ENCODE data around the gene RNF183. TPM values are rescaled to one million over a fixed set of nuclear protein-coding genes. Genes with fewer than 3 reads are reported as not detected.

Gene RNF183
- polyA plus RNA-seq, 3 donors, result not detected

DNA sequence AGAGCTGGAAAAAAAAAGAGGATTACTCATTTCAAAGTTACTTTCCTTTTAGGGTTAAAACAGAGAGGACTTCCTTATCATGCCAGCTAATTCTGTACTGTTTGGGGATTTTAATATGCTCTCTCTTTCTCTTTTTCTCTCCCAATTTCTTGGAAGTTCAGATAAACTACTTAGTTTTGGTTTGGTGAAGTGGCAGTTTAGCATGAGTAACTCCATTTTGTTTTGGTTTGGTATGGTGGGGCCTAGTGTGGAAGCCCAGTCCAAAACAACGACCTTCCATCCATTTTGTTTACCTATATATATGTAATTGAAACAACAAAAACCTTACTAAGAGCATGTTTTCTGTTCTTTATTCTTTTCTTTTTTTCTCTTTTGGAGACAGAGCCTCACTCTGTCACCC, 42.5 kb upstream of the RNF183 start:
- no CpG with 5 or more reads among the region's 1 CpG for WGBS (ENCODE audit: insufficient coverage)
- H3K4me3 Mint-ChIP-seq, result no peak overlapping the region
- no peak overlapping the region for H3K9ac ChIP-seq (ENCODE audit: insufficient read depth, low read length, poor library complexity, severe bottlenecking)
- no peaks in the 10 kb centered on the region for H3K79me2 ChIP-seq (ENCODE audit: insufficient read depth, low read length)
- intact Hi-C loops (cut with micrococcal nuclease), result loop anchor here in 1 of 2 donors (10.0 kb wide), 1 partner anchor 59 kb away; the partner anchor contains the start of gene ALAD
- no peaks in the 10 kb centered on the region for H4K20me1 ChIP-seq (ENCODE audit: insufficient read depth, low read length)
- H2AFZ ChIP-seq (ENCODE audit: insufficient read depth, low read depth, low read length, poor library complexity, severe bottlenecking), result no peak overlapping the region
- H3K9me3 Mint-ChIP-seq, result no peaks in the 10 kb centered on the region
- no peak overlapping the region for H3K4me3 ChIP-seq (replicated peaks in 1 of 3; ENCODE audit: low read depth in 2 of 3, low read length in 3 of 3)
- H3K27me3 Mint-ChIP-seq (ENCODE audit: low read depth in 3 of 3), result peaks cover 10 to 15% (median 10%) of the 10 kb centered on the region in 3 donors
- H3K4me1 Mint-ChIP-seq, result peaks cover 25% of the 10 kb centered on the region
- no peak overlapping the region for H3K27ac ChIP-seq (ENCODE audit: low read depth in 1 of 2, low read length in 2 of 2)
- TF ChIP-seq, protein P1, sequence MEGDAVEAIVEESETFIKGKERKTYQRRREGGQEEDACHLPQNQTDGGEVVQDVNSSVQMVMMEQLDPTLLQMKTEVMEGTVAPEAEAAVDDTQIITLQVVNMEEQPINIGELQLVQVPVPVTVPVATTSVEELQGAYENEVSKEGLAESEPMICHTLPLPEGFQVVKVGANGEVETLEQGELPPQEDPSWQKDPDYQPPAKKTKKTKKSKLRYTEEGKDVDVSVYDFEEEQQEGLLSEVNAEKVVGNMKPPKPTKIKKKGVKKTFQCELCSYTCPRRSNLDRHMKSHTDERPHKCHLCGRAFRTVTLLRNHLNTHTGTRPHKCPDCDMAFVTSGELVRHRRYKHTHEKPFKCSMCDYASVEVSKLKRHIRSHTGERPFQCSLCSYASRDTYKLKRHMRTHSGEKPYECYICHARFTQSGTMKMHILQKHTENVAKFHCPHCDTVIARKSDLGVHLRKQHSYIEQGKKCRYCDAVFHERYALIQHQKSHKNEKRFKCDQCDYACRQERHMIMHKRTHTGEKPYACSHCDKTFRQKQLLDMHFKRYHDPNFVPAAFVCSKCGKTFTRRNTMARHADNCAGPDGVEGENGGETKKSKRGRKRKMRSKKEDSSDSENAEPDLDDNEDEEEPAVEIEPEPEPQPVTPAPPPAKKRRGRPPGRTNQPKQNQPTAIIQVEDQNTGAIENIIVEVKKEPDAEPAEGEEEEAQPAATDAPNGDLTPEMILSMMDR (IDR thresholded peaks at IDR 0.05), result no peak
- H3K27me3 ChIP-seq (ENCODE audit: control insufficient read depth in 2 of 2, insufficient read depth in 2 of 2, low read length in 2 of 2), result peaks cover 0 to 3% of the 10 kb centered on the region in 2 donors
- no peaks in the 10 kb centered on the region for H3K36me3 Mint-ChIP-seq
- H3K36me3 ChIP-seq (replicated peaks in 1 of 2; ENCODE audit: control insufficient read depth in 1 of 2, insufficient read depth in 2 of 2, low read length in 2 of 2), result no peaks in the 10 kb centered on the region
- no peak overlapping the region for H3K27ac Mint-ChIP-seq
- no peaks in the 10 kb centered on the region for H3K9me3 ChIP-seq (replicated peaks in 1 of 2; ENCODE audit: control insufficient read depth in 1 of 2, insufficient read depth in 1 of 2, low read length in 2 of 2)
- H3K4me2 ChIP-seq (replicated peaks; ENCODE audit: extremely low read depth, low read length, poor library complexity, severe bottlenecking), result no peak overlapping the region
- no peak for DNase-seq
- H3K4me1 ChIP-seq (ENCODE audit: control insufficient read depth in 1 of 2, insufficient read depth in 2 of 2, low read length in 2 of 2), result peaks cover 11 to 14% of the 10 kb centered on the region in 2 donors

DNA sequence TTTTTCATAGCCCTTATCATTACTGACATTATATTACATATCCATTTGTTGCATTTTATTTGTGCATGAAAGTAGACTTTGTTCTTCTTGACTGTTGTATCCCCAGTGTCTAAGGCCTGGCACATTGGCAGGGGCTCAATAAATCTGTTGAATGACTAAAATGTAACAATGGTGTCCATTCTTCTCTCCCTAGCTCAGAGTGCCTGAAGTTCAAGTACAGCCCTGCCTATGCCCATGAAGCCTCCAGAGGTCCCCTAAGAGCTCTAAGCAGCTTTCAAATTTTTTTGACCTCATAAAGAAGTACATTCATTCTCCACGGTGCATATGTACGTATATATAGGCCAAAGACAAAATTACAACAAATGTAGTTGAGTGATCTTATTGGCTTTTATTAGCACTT, 42.0 kb upstream of the RNF183 start:
- H3K4me2 ChIP-seq (replicated peaks; ENCODE audit: extremely low read depth, low read length, poor library complexity, severe bottlenecking), result no peak overlapping the region
- H3K36me3 ChIP-seq (replicated peaks in 1 of 2; ENCODE audit: control insufficient read depth in 1 of 2, insufficient read depth in 2 of 2, low read length in 2 of 2), result no peaks in the 10 kb centered on the region
- no peaks in the 10 kb centered on the region for H4K20me1 ChIP-seq (ENCODE audit: insufficient read depth, low read length)
- Mint-ChIP-seq H3K36me3 (no peaks in the 10 kb centered on the region), H3K27ac (peak overlapping the region in 1 of 7 donors; percentile 33), H3K9me3 (no peaks in the 10 kb centered on the region), H3K4me3 (no peak overlapping the region), H3K4me1 (peaks cover 24% of the 10 kb centered on the region), H3K27me3 (ENCODE audit: low read depth in 3 of 3) (peaks cover 12% of the 10 kb centered on the region in 3 donors)
- peaks cover 0 to 3% of the 10 kb centered on the region in 2 donors for H3K27me3 ChIP-seq (ENCODE audit: control insufficient read depth in 2 of 2, insufficient read depth in 2 of 2, low read length in 2 of 2)
- no peaks in the 10 kb centered on the region for H3K9me3 ChIP-seq (replicated peaks in 1 of 2; ENCODE audit: control insufficient read depth in 1 of 2, insufficient read depth in 1 of 2, low read length in 2 of 2)
- TF ChIP-seq, protein P1 (IDR thresholded peaks at IDR 0.05), result no peak
- intact Hi-C loops (cut with micrococcal nuclease), result loop anchor here in 1 of 2 donors (10.0 kb wide), 1 partner anchor 60 kb away; the partner anchor contains the start of gene ALAD
- no CpG with 5 or more reads among the region's 2 CpGs for WGBS (ENCODE audit: insufficient coverage)
- no peak overlapping the region for H3K9ac ChIP-seq (ENCODE audit: insufficient read depth, low read length, poor library complexity, severe bottlenecking)
- peaks cover 11 to 14% of the 10 kb centered on the region in 2 donors for H3K4me1 ChIP-seq (ENCODE audit: control insufficient read depth in 1 of 2, insufficient read depth in 2 of 2, low read length in 2 of 2)
- no peak for DNase-seq
- H2AFZ ChIP-seq (ENCODE audit: insufficient read depth, low read depth, low read length, poor library complexity, severe bottlenecking), result no peak overlapping the region
- no peak overlapping the region for H3K4me3 ChIP-seq (replicated peaks in 1 of 3; ENCODE audit: low read depth in 2 of 3, low read length in 3 of 3)
- no peak overlapping the region for H3K27ac ChIP-seq (ENCODE audit: low read depth in 1 of 2, low read length in 2 of 2)
- no peaks in the 10 kb centered on the region for H3K79me2 ChIP-seq (ENCODE audit: insufficient read depth, low read length)
